Lower leg skin (tissue), 3 donors: ENCODE data around the gene ZDHHC12.

Experiments used
- CTCF ChIP-seq, 3 donors: fragments of 450-650 bp; IDR thresholded peaks; one replicate each; pipeline ENCODE4 v1.5.1; 2016; ENCODE audit warnings: antibody characterized with exemption in 3 of 3, mild to moderate bottlenecking in 3 of 3, moderate library complexity in 2 of 3
- POLR2A ChIP-seq, 2 donors: fragments of 450-650 bp; IDR thresholded peaks; one replicate each; pipeline ENCODE4 v1.6.1; 2016 to 2017; ENCODE audit warnings: antibody characterized with exemption in 2 of 2, mild to moderate bottlenecking in 1 of 2, moderate library complexity in 1 of 2

GRCh38 chr9:128731691-128732090 lies 7.8 kb upstream of the ZDHHC12 start:
- TF ChIP-seq CTCF (IDR thresholded peaks at IDR 0.05) (no peak), POLR2A (IDR thresholded peaks at IDR 0.05) (no peak)
